Bronchial epithelial cell (primary cell): Measurements from ENCODE around the gene PARP8. TPM values are rescaled to one million over a fixed set of nuclear protein-coding genes. Genes with fewer than 3 reads are reported as not detected.
"Not testable (repeated sequence)": the region's sequence is repeated elsewhere in the genome, so short reads cannot be mapped to it uniquely, and the experiment has no call there.

Experiments used
- DNase-seq: peaks from one replicate; pipeline ENCODE4 v3.0.0-alpha.2; 2010; ENCODE audit warnings: low read depth
- FAIRE-seq: peaks from 2 replicates; lab custom pipeline; 2011; peaks lifted over from hg19 to GRCh38; lab: Jason Lieb, UNC
- H3K27me3 ChIP-seq: 2 replicates; pipeline ENCODE4 v1.5.1; 2011; ENCODE audit warnings: low read length; ENCODE audit not compliant: control insufficient read depth, insufficient read depth
- H3K36me3 ChIP-seq: 2 replicates; pipeline ENCODE4 v1.5.1; 2011; ENCODE audit warnings: low read length; ENCODE audit not compliant: control insufficient read depth, insufficient read depth
- H3K4me3 ChIP-seq: 2 replicates; pipeline ENCODE4 v1.5.1; 2011; ENCODE audit warnings: mild to moderate bottlenecking, low read depth, low read length, control low read depth
- total RNA-seq: library from RNA; depleted of rRNA; stranded (reverse); fragments of >200 nt; gene quantifications from 2 replicates; pipeline ENCODE4 v1.2.1, GENCODE V29; 2014
- TF ChIP-seq, protein P1 (sequence below): IDR thresholded peaks from 2 replicates; pipeline ENCODE4 v1.5.1; 2011; ENCODE audit warnings: mild to moderate bottlenecking, moderate library complexity, low read length, control low read depth, inconsistent platforms; ENCODE audit not compliant: insufficient read depth, severe bottlenecking

The PARP8 gene, protein sequence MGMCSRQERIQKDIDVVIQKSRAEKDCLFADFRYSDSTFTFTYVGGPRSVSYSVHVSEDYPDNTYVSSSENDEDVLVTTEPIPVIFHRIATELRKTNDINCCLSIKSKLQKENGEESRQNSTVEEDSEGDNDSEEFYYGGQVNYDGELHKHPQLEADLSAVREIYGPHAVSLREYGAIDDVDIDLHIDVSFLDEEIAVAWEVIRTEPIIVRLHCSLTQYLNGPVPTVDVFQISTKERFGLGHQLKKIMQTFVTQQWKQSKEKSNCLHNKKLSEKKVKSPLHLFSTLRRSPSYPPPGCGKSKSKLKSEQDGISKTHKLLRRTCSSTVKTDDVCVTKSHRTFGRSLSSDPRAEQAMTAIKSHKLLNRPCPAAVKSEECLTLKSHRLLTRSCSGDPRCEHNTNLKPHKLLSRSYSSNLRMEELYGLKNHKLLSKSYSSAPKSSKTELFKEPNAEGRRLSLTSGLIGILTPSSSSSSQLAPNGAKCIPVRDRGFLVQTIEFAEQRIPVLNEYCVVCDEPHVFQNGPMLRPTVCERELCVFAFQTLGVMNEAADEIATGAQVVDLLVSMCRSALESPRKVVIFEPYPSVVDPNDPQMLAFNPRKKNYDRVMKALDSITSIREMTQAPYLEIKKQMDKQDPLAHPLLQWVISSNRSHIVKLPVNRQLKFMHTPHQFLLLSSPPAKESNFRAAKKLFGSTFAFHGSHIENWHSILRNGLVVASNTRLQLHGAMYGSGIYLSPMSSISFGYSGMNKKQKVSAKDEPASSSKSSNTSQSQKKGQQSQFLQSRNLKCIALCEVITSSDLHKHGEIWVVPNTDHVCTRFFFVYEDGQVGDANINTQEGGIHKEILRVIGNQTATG
- total RNA-seq = 14.5 and 15.4 TPM in 2 replicates

DNA sequence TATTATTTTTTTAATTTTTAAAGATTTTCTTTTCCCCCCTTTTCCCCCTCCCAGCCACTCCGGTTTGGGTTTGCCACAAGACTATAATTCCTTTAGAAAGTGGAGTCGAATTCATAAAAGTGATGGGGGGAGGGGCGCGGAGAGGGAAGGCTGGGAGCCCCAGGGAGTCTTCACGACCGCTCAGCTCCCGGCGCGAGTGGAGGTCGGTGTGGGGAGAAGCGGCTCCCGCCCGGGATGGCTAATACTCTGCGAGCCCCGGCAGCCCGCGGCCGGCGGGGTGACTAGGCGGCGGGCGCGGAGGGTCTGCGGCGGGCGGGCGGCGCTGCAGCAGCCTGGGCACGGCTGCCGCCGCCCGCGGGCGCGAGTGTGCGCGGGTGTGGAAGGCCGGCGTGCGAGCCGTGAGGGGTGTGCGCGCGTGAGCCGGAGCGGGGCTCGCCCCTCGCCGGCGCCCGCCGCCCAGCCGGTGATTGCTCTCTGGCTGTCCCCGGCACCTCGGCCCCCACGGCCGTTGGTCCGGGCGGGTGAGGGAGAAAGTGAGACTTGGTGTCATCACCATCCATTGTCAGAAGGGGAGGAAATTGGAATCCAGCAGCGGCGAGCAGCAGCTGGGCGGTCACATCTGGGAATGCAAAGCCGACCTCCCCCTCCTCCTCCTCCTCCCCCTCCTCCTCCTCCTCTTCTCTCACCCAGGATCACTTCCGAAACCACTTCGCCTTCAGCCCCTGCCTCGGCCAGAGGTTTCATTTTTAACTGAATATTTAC is at the start of gene PARP8:
TSS of gene PARP8 (plus strand) at position 377 of the 762 bp plus-strand sequence. CDS start 459 bp downstream, outside the sequence.
- Histone ChIP-seq H3K4me3 (peak within 1 kb of the TSS; percentile 70), H3K27me3 (no peaks in the 10 kb centered on the region), H3K36me3 (no peaks in the 10 kb centered on the region)
- TF ChIP-seq, protein P1, sequence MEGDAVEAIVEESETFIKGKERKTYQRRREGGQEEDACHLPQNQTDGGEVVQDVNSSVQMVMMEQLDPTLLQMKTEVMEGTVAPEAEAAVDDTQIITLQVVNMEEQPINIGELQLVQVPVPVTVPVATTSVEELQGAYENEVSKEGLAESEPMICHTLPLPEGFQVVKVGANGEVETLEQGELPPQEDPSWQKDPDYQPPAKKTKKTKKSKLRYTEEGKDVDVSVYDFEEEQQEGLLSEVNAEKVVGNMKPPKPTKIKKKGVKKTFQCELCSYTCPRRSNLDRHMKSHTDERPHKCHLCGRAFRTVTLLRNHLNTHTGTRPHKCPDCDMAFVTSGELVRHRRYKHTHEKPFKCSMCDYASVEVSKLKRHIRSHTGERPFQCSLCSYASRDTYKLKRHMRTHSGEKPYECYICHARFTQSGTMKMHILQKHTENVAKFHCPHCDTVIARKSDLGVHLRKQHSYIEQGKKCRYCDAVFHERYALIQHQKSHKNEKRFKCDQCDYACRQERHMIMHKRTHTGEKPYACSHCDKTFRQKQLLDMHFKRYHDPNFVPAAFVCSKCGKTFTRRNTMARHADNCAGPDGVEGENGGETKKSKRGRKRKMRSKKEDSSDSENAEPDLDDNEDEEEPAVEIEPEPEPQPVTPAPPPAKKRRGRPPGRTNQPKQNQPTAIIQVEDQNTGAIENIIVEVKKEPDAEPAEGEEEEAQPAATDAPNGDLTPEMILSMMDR = no peak
- FAIRE-seq = no peak
- DNase-seq = peak; percentile 15

DNA sequence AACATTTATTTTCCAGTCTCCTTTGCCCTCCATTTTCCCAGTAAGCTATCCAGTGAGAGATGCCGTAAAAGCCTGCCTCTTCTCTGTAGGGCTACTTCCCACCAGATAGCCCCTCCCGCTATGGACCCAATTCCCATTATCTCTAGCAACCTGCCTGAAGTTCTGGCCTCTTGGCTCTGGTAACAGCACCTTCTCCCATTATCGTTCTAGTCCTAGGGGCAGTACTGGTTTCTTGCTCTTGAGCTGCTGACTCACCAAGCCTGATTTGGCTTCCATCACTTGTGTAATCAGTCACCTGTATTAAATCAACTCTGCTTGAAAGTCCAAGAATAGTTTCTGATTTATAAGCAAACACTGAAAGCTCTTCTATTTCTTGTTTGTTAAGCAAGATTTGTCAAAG is 42.8 kb upstream of the PARP8 start:
- DNase-seq (peak; percentile 62), FAIRE-seq (no peak)
- TF ChIP-seq, protein P1 = no peak
- Histone ChIP-seq H3K4me3 (no peak overlapping the region), H3K36me3 (no peaks in the 10 kb centered on the region), H3K27me3 (no peaks in the 10 kb centered on the region)

DNA sequence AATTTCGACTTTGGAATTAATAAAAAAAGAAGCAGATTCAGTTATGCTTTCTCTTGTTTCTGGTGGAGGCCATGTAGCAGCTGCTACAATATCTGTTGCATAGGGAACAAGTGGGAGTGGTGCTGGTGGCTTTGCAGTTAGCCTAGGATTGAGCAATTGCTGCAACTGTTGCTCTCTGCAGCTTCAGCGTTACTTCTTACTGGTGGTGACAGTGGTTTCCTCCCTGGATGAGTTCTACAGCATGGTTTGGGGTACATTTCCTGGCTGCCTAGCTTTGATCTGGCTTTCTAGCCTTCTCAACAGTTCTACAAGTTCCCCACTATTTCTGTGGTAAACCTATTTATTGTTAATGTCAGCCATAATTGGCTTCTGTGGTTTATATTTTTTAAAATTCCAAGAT is 31.6 kb upstream of the PARP8 start:
- H3K36me3 ChIP-seq, H3K4me3 ChIP-seq, H3K27me3 ChIP-seq, DNase-seq, FAIRE-seq: not testable (repeated sequence)

DNA sequence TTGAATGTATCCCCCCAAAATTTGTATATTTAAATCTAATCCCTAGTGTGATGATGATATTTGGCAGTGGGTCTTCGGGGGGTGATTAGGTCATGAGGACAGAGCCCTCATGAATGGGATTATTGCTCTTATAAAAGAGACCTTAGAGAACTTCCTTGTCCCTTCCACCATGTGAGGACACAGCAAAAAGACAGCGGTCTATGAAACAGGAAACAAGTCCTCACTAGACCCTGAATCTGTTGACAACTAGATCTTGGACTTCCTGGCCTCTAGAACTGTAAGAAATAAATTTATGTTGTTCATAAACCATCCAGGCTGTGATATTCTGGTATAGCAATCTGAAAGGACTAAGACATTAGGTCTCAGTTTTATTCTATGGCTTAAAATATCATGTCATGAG is 28.9 kb upstream of the PARP8 start:
- FAIRE-seq, H3K36me3 ChIP-seq, H3K27me3 ChIP-seq, DNase-seq, H3K4me3 ChIP-seq: not testable (repeated sequence)

DNA sequence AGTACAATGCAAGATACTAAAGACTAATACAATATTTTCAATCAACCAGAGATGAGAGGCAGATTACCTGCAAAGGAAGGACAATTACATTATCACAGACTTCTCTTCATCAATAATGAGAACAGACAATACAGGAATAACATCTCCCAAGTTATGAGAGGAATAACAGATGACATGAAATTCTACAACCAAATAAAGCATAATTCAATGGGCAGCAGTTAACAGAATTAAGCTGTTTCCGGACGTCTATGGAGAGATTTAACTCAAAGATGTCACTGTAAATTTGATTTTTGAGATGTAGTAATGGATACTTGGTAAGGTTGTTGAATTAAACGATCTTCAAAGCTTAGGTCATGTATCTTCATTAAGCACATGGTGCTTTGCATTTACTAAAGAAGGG is 19.8 kb upstream of the PARP8 start:
- DNase-seq = no peak
- TF ChIP-seq, protein P1 = no peak
- Histone ChIP-seq H3K36me3 (no peaks in the 10 kb centered on the region), H3K27me3 (no peaks in the 10 kb centered on the region), H3K4me3 (no peak overlapping the region)
- FAIRE-seq = no peak

DNA sequence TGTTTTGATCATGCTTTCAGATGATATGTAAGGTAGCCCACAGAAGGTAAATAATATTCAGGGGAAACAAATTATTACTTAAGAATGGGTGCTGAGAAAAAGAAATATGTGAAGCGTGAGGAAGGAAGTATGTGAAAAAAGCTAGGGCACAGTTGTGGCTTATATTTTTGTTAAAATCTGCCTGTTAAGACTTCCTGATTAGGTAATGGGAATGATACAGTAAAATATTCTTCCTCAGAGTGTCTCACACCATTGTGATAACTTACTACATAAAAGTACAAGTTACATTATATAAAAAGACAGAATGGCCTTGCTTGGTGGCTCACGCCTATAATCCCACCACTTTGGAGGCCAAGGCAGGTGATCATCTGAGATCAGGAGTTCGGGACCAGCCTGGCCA is 18.7 kb upstream of the PARP8 start:
- FAIRE-seq (no peak), DNase-seq (no peak)
- no peak overlapping the region for H3K4me3 ChIP-seq

More for the DNA sequence above, 18.7 kb upstream of the PARP8 start:
- TF ChIP-seq, protein P1 = no peak
- H3K36me3 ChIP-seq = no peaks in the 10 kb centered on the region
- H3K27me3 ChIP-seq = no peaks in the 10 kb centered on the region
